Chondrocyte (in vitro differentiated cells): ENCODE results near the gene RNF145. TPM values are rescaled to one million over a fixed set of nuclear protein-coding genes. Genes with fewer than 3 reads are reported as not detected.

ENCODE experiments used
- DNase-seq: peaks from one replicate; pipeline ENCODE4 v3.0.0; 2021; ENCODE audit warnings: mixed read lengths, low spot score
- H3K27ac Mint-ChIP-seq: one replicate; pipeline ENCODE4 v1.8.0; 2021; ENCODE audit warnings: mild to moderate bottlenecking, moderate library complexity, mixed read lengths; ENCODE audit not compliant: unreplicated experiment
- H3K27me3 Mint-ChIP-seq: 2 replicates; pipeline ENCODE4 v1.8.0; 2021; ENCODE audit warnings: low read depth, mixed read lengths
- H3K36me3 Mint-ChIP-seq: 2 replicates; pipeline ENCODE4 v1.8.0; 2021; ENCODE audit warnings: low read depth, mixed read lengths
- H3K4me1 Mint-ChIP-seq: 2 replicates; pipeline ENCODE4 v1.8.0; 2021; ENCODE audit warnings: low read depth, mild to moderate bottlenecking, mixed read lengths
- H3K4me3 Mint-ChIP-seq: one replicate; pipeline ENCODE4 v1.8.0; 2021; ENCODE audit warnings: mild to moderate bottlenecking, moderate library complexity, mixed read lengths; ENCODE audit not compliant: unreplicated experiment
- H3K9me3 Mint-ChIP-seq: 2 replicates; pipeline ENCODE4 v1.8.0; 2021; ENCODE audit warnings: low read depth, mixed read lengths
- total RNA-seq: library from RNA; stranded (reverse); gene quantifications from 3 replicates; pipeline ENCODE4 v1.2.1, GENCODE V29; 2021
- TF ChIP-seq, protein P1 (sequence below): fragments of 200-600 bp; sonication (generic); IDR thresholded peaks from 2 replicates; pipeline ENCODE4 v1.5.0; 2021; ENCODE audit warnings: antibody characterized with exemption, mild to moderate bottlenecking, moderate library complexity

The RNF145 gene
- total RNA-seq, 1 donor from 2014 or later = 83.9 TPM

DNA sequence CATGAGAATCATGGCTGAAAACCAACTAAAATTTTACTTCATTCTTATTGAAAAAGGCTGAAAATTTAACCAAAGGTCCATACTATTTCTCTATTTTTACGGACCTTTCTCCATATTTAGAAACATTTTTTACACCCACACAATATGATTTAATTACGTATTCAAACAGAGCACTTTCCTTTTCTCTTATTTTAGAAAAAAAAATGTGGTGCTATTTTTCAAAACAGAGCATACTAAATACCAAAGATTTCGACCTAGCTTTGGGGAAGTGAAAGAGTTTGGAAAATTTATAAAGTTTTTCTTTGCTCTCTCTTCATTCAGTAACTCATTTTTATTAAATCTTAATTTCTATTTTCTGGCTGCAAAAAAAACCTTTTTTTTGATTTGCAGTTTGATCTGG is 38.1 kb downstream of the RNF145 start:
- peaks cover 15% of the 10 kb centered on the region for H3K4me1 Mint-ChIP-seq
- TF ChIP-seq, protein P1, sequence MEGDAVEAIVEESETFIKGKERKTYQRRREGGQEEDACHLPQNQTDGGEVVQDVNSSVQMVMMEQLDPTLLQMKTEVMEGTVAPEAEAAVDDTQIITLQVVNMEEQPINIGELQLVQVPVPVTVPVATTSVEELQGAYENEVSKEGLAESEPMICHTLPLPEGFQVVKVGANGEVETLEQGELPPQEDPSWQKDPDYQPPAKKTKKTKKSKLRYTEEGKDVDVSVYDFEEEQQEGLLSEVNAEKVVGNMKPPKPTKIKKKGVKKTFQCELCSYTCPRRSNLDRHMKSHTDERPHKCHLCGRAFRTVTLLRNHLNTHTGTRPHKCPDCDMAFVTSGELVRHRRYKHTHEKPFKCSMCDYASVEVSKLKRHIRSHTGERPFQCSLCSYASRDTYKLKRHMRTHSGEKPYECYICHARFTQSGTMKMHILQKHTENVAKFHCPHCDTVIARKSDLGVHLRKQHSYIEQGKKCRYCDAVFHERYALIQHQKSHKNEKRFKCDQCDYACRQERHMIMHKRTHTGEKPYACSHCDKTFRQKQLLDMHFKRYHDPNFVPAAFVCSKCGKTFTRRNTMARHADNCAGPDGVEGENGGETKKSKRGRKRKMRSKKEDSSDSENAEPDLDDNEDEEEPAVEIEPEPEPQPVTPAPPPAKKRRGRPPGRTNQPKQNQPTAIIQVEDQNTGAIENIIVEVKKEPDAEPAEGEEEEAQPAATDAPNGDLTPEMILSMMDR = no peak

DNA sequence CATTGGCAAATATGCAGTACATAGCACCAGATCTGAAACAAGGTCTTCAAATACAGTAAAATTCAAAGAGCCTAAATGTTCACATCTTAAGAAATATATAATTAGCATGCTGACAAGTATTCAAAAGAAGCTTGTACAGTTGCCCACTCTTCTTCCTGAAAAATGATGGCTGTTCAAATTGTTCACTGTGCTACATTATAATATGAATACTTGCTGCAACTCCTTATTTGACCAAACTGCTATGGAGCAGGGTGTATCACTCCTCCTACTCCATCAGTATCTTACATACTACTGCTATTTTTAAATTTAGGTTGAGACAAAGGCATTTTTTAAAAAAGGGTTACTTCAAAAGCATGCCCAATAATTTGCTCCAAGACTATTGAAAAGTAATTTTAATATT is 39.3 kb downstream of the RNF145 start:
- Mint-ChIP-seq H3K4me3 (no peak overlapping the region), H3K27me3 (no peaks in the 10 kb centered on the region), H3K27ac (no peak overlapping the region), H3K9me3 (no peaks in the 10 kb centered on the region), H3K36me3 (peaks cover 13% of the 10 kb centered on the region), H3K4me1 (peaks cover 8% of the 10 kb centered on the region)
- no peak for DNase-seq
- TF ChIP-seq, protein P1 = no peak

More for the DNA sequence above, 38.1 kb downstream of the RNF145 start:
- H3K27ac Mint-ChIP-seq = no peak overlapping the region
- H3K9me3 Mint-ChIP-seq = no peaks in the 10 kb centered on the region
- no peaks in the 10 kb centered on the region for H3K27me3 Mint-ChIP-seq
- H3K36me3 Mint-ChIP-seq = peaks cover 15% of the 10 kb centered on the region
- H3K4me3 Mint-ChIP-seq = no peak overlapping the region
- DNase-seq = no peak

DNA sequence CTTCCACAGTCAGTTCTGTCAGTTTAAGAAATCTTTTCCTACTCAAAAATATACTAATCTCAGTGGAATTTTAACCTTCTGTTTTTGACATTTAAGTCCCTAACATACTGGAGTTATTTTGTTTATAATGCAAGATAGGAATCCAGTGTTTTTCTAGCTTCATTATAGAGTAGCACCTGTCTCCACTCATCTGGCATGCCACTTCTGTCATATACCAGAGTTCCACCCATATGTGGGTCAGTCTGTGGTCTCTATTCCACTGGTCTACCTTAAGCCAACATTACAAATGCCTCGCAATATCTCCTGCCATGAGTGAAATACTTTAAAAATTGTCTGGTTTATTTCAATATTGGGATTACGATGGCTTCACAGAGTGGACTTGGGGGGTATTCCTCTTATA is 42.9 kb downstream of the RNF145 start:
- no peaks in the 10 kb centered on the region for H3K27me3 Mint-ChIP-seq
- peaks cover 7% of the 10 kb centered on the region for H3K36me3 Mint-ChIP-seq

DNA sequence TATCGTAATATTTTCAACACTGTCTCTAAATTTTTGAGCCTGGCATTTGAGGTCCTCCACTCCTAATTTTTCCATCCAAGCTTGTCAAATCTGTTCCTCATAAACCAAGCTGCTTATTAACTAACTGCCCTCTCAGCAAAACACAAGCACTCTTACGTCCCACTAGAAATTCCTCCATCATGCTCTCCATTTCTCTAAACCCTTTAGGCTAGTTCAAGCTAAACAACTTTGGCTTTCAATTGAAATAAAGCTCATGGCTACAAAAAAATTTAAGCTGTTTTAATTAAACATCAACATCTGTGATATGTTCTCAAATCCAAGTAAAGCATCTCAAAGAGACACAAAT is 45.7 kb downstream of the RNF145 start:
- no peak overlapping the region for H3K4me3 Mint-ChIP-seq
- no peak for DNase-seq
- H3K9me3 Mint-ChIP-seq = no peaks in the 10 kb centered on the region
- peaks cover 7% of the 10 kb centered on the region for H3K4me1 Mint-ChIP-seq
- TF ChIP-seq, protein P1 = no peak
- H3K36me3 Mint-ChIP-seq = peaks cover 10% of the 10 kb centered on the region
- H3K27ac Mint-ChIP-seq = no peak overlapping the region
- H3K27me3 Mint-ChIP-seq = no peaks in the 10 kb centered on the region

More for the DNA sequence above, 42.9 kb downstream of the RNF145 start:
- Mint-ChIP-seq H3K9me3 (no peaks in the 10 kb centered on the region), H3K4me1 (peaks cover 6% of the 10 kb centered on the region), H3K4me3 (no peak overlapping the region), H3K27ac (no peak overlapping the region)
- no peak for DNase-seq
- TF ChIP-seq, protein P1 = no peak

DNA sequence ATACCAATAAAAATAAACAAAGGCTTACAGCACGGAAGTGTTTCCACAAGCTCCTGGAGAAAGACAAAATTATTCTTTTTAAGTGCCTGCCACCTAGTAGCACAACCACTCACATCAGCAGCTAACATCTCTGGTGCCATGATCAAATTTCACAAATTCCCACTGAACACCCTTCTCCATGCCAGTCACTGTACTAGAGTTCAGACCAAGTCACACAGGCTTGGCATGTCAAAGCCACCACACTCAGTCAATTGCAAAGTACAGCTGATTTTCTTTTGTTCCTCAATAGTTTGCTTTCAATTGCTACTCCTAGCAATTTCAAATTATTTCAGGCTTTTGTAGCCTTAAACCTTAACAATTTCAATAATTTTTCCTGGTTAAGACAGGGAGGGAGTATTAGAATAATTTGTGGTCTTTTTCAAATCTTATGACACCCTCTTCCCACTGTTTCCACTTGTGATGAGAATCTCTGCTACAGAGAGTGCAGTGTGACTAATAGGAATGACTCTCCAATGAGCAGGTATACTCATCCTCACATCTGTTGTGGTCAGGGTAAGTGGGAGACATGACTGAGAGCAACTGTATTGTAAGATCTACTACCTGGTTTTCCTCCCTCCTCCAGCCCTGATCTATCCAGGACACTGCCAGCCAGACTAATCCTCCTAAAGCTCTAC is 46.2 kb downstream of the RNF145 start:
- no peaks in the 10 kb centered on the region for H3K9me3 Mint-ChIP-seq
- TF ChIP-seq, protein P1 = no peak
- no peaks in the 10 kb centered on the region for H3K27me3 Mint-ChIP-seq
- H3K36me3 Mint-ChIP-seq = peaks cover 11% of the 10 kb centered on the region
- DNase-seq = no peak
- H3K4me1 Mint-ChIP-seq = peaks cover 10% of the 10 kb centered on the region
- H3K27ac Mint-ChIP-seq = peak overlapping the region; percentile 29
- no peak overlapping the region for H3K4me3 Mint-ChIP-seq
